H9 (cell line): ENCODE measurements around the gene FXYD4. TPM values are rescaled to one million over a fixed set of nuclear protein-coding genes. Genes with fewer than 3 reads are reported as not detected.

Experiments used
- DNase-seq: peaks from one replicate; pipeline ENCODE4 v3.0.0-alpha.2; 2017
- H2AFZ ChIP-seq: one replicate; pipeline ENCODE4 v1.6.1; 2013; ENCODE audit warnings: mild to moderate bottlenecking, low read length, control low read depth, moderate library complexity
- H2AK5ac ChIP-seq: 2 replicates; pipeline ENCODE4 v1.6.1; 2013; ENCODE audit warnings: low read length, control low read depth, mixed read lengths; ENCODE audit not compliant: insufficient read length
- H2BK120ac ChIP-seq: one replicate; pipeline ENCODE4 v1.6.1; 2013; ENCODE audit warnings: low read depth, mild to moderate bottlenecking, low read length, control low read depth, inconsistent platforms; ENCODE audit not compliant: poor library complexity, severe bottlenecking
- H2BK12ac ChIP-seq: 2 replicates; pipeline ENCODE4 v1.6.1; 2013; ENCODE audit warnings: low read length, control low read depth, mixed read lengths, low read depth; ENCODE audit not compliant: insufficient read length
- H2BK15ac ChIP-seq: 2 replicates; pipeline ENCODE4 v1.6.1; 2013; ENCODE audit warnings: low read depth, low read length, control low read depth
- H2BK20ac ChIP-seq: one replicate; pipeline ENCODE4 v1.6.1; 2013; ENCODE audit warnings: low read depth, mild to moderate bottlenecking, low read length, control low read depth, inconsistent platforms; ENCODE audit not compliant: poor library complexity, severe bottlenecking
- H2BK5ac ChIP-seq: 2 replicates; pipeline ENCODE4 v1.6.1; 2013; ENCODE audit warnings: low read length, control low read depth, mixed read lengths; ENCODE audit not compliant: insufficient read length
- H3K14ac ChIP-seq: 2 replicates; pipeline ENCODE4 v1.6.1; 2013; ENCODE audit warnings: low read length, control low read depth; ENCODE audit not compliant: insufficient read depth
- H3K18ac ChIP-seq: 2 replicates; pipeline ENCODE4 v1.6.1; 2013; ENCODE audit warnings: low read depth, mild to moderate bottlenecking, mixed read lengths, low read length, control low read depth; ENCODE audit not compliant: insufficient read length
- H3K23ac ChIP-seq: 2 replicates; pipeline ENCODE4 v1.6.1; 2013; ENCODE audit warnings: low read length, control low read depth, mixed read lengths, low read depth; ENCODE audit not compliant: insufficient read length
- H3K23me2 ChIP-seq: 2 replicates; pipeline ENCODE4 v1.6.1; 2013; ENCODE audit warnings: low read depth, mild to moderate bottlenecking, mixed read lengths, low read length, control low read depth; ENCODE audit not compliant: insufficient read length, poor library complexity, severe bottlenecking
- H3K27ac ChIP-seq: 2 replicates; pipeline ENCODE4 v1.5.1; 2013; ENCODE audit warnings: low read length, control low read depth, mixed read lengths, low read depth; ENCODE audit not compliant: insufficient read length
- H3K27me3 ChIP-seq: 2 replicates; pipeline ENCODE4 v1.6.1; 2013; ENCODE audit warnings: low read length, control low read depth, inconsistent platforms; ENCODE audit not compliant: insufficient read depth
- H3K4ac ChIP-seq: 2 replicates; pipeline ENCODE4 v1.6.1; 2013; ENCODE audit warnings: low read depth, mild to moderate bottlenecking, control low read depth, inconsistent platforms, low read length, moderate library complexity
- H3K4me1 ChIP-seq: 2 replicates; pipeline ENCODE4 v1.6.1; 2013; ENCODE audit warnings: low read length, control low read depth, inconsistent platforms; ENCODE audit not compliant: insufficient read depth
- H3K4me2 ChIP-seq: 2 replicates; pipeline ENCODE4 v1.6.1; 2013; ENCODE audit warnings: low read length, control low read depth, mixed read lengths; ENCODE audit not compliant: insufficient read length, insufficient read depth
- H3K56ac ChIP-seq: 2 replicates; pipeline ENCODE4 v1.6.1; 2013; ENCODE audit warnings: low read depth, mild to moderate bottlenecking, mixed read lengths, low read length, control low read depth; ENCODE audit not compliant: insufficient read length
- H3K79me1 ChIP-seq: 2 replicates; pipeline ENCODE4 v1.6.1; 2013; ENCODE audit warnings: low read depth, mild to moderate bottlenecking, moderate library complexity, low read length, control low read depth, inconsistent platforms; ENCODE audit not compliant: insufficient read depth, poor library complexity, severe bottlenecking
- H3K79me2 ChIP-seq: 2 replicates; pipeline ENCODE4 v1.6.1; 2013; ENCODE audit warnings: low read length, control low read depth, inconsistent platforms; ENCODE audit not compliant: insufficient read depth
- H3K9ac ChIP-seq: 2 replicates; pipeline ENCODE4 v1.6.1; 2013; ENCODE audit warnings: low read length, control low read depth, mixed read lengths; ENCODE audit not compliant: insufficient read length; ENCODE audit errors: extremely low read depth
- H3K9me3 ChIP-seq: one replicate; pipeline ENCODE4 v1.6.1; 2013; ENCODE audit warnings: low read depth, low read length, inconsistent platforms; ENCODE audit not compliant: control insufficient read depth
- H3T11ph ChIP-seq: one replicate; pipeline ENCODE4 v1.6.1; 2013; ENCODE audit warnings: mild to moderate bottlenecking, low read length, control low read depth, inconsistent platforms
- H4K20me1 ChIP-seq: one replicate; pipeline ENCODE4 v1.6.1; 2013; ENCODE audit not compliant: control insufficient read depth, insufficient read length, insufficient read depth
- H4K5ac ChIP-seq: 2 replicates; pipeline ENCODE4 v1.6.1; 2013; ENCODE audit warnings: low read depth, mild to moderate bottlenecking, mixed read lengths, low read length, control low read depth; ENCODE audit not compliant: insufficient read length
- H4K8ac ChIP-seq: replicated peaks from 2 replicates; pipeline ENCODE4 v1.6.1; 2013; ENCODE audit warnings: low read length, control low read depth, mixed read lengths, low read depth; ENCODE audit not compliant: insufficient read length
- H4K91ac ChIP-seq: 2 replicates; pipeline ENCODE4 v1.6.1; 2013; ENCODE audit warnings: low read depth, mild to moderate bottlenecking, moderate library complexity, mixed read lengths, low read length, control low read depth; ENCODE audit not compliant: insufficient read length
- H3K27ac Mint-ChIP-seq, 3 experiments: 2 replicates in 2 of 3; 3 replicates in 1 of 3; pipeline ENCODE4 v1.8.0; 2020 to 2021; ENCODE audit warnings: mixed read lengths in 3 of 3, mild to moderate bottlenecking in 1 of 3, moderate library complexity in 1 of 3
- H3K27me3 Mint-ChIP-seq: 2 replicates; pipeline ENCODE4 v1.8.0; 2021; ENCODE audit warnings: low read depth, mild to moderate bottlenecking, moderate library complexity, mixed read lengths
- H3K36me3 Mint-ChIP-seq, 3 experiments: 2 replicates in 2 of 3; 3 replicates in 1 of 3; pipeline ENCODE4 v1.8.0; 2020 to 2021; ENCODE audit warnings: low read depth in 3 of 3, mixed read lengths in 3 of 3; ENCODE audit not compliant: insufficient read depth in 1 of 3
- H3K4me1 Mint-ChIP-seq, 2 experiments: 2 replicates each; pipeline ENCODE4 v1.8.0; 2020; ENCODE audit warnings: mixed read lengths in 2 of 2
- H3K4me3 Mint-ChIP-seq, 2 experiments: 2 replicates in 1 of 2; 3 replicates in 1 of 2; pipeline ENCODE4 v1.8.0; 2020 to 2021; ENCODE audit warnings: mild to moderate bottlenecking in 2 of 2, mixed read lengths in 2 of 2, moderate library complexity in 1 of 2
- H3K9me3 Mint-ChIP-seq, 2 experiments: 2 replicates in 1 of 2; 3 replicates in 1 of 2; pipeline ENCODE4 v1.8.0; 2020; ENCODE audit warnings: mild to moderate bottlenecking in 2 of 2, mixed read lengths in 2 of 2, moderate library complexity in 1 of 2
- CTCF ChIP-seq: fragments of 200-600 bp; sonication (generic); conservative IDR thresholded peaks from 3 replicates; pipeline ENCODE4 v1.8.0; 2021; ENCODE audit warnings: antibody characterized with exemption, mild to moderate bottlenecking
- whole genome bisulfite sequencing: extraction: QIAGEN DNeasy Blood & Tissue Kit; methylation state at CpG from one replicate; pipeline ENCODE4 v1.1.7; 2013; ENCODE audit warnings: missing lambda C conversion rate, low lambda C conversion rate, mixed read lengths; ENCODE audit not compliant: insufficient read length; ENCODE audit errors: extremely low coverage; 5-methylcytosine and 5-hydroxymethylcytosine counted together
- long read RNA-seq: library from polyadenylated mRNA; unstranded; transcript quantifications from one replicate; pipeline ENCODE4 v2.0.0, GENCODE V29; 2020
- total RNA-seq: library from RNA; stranded (reverse); gene quantifications from 2 replicates; pipeline ENCODE4 v1.2.1, GENCODE V29; 2021

FXYD4 gene
- total RNA-seq: not detected in 2 replicates
- long read RNA-seq: 0 reads

- TF ChIP-seq CTCF: no peak
- peaks cover 8% of the 10 kb centered on the region for H3K27me3 Mint-ChIP-seq
- H2BK15ac ChIP-seq: no peak within 1 kb of the TSS
- H2BK20ac ChIP-seq: no peak within 1 kb of the TSS
- no peak within 1 kb of the TSS for H3K27ac Mint-ChIP-seq
- H3K4ac ChIP-seq: no peak within 1 kb of the TSS
- no peaks in the 10 kb centered on the region; a peak in 1 of 5 replicates for H3K9me3 Mint-ChIP-seq
- no peak within 1 kb of the TSS for H3K4me2 ChIP-seq
- no peak within 1 kb of the TSS for H3K23ac ChIP-seq
- no peak within 1 kb of the TSS for H4K5ac ChIP-seq
- H4K20me1 ChIP-seq: no peaks in the 10 kb centered on the region
- H3K23me2 ChIP-seq: no peaks in the 10 kb centered on the region
- H3K27ac ChIP-seq: no peak within 1 kb of the TSS
- H2BK12ac ChIP-seq: no peak within 1 kb of the TSS
- no peak within 1 kb of the TSS for H2BK120ac ChIP-seq
- H3K27me3 ChIP-seq: no peaks in the 10 kb centered on the region
- H3K4me1 ChIP-seq: no peaks in the 10 kb centered on the region
- no peak within 1 kb of the TSS for H3T11ph ChIP-seq
- no peak within 1 kb of the TSS for H3K9ac ChIP-seq
- no peak within 1 kb of the TSS for H3K56ac ChIP-seq
- no CpG with 5 or more reads among the region's 13 CpGs for WGBS
- no peak within 1 kb of the TSS for H4K8ac ChIP-seq
- H3K79me1 ChIP-seq: no peaks in the 10 kb centered on the region
- no peak within 1 kb of the TSS for H3K18ac ChIP-seq
- H4K91ac ChIP-seq: no peak within 1 kb of the TSS
- H3K9me3 ChIP-seq: no peaks in the 10 kb centered on the region
- no peak within 1 kb of the TSS for H2BK5ac ChIP-seq
- no peak within 1 kb of the TSS for H2AFZ ChIP-seq
- no peak within 1 kb of the TSS; the same call in 1 of the 2 replicates for H3K14ac ChIP-seq
- H3K4me3 Mint-ChIP-seq: no peak within 1 kb of the TSS
- no peak for DNase-seq
- H2AK5ac ChIP-seq: no peak within 1 kb of the TSS
- no peaks in the 10 kb centered on the region for H3K79me2 ChIP-seq
- no peaks in the 10 kb centered on the region for H3K36me3 Mint-ChIP-seq
- H3K4me1 Mint-ChIP-seq: peaks cover 27 to 30% of the 10 kb centered on the region in 2 experiments
Measured at GRCh38 chr10:43371418-43371817, at the start of gene FXYD4. Gene FXYD4 (plus strand): TSS chr10:43371636. CDS start chr10:43373747, 2,111 bp downstream.
